HCT116 (cell line): ENCODE measurements around the gene RTTN.

Experiments
- ELF1 ChIP-seq: IDR thresholded peaks from 2 replicates; pipeline ENCODE4 v1.6.1; 2012; ENCODE audit warnings: low read depth, borderline replicate concordance
- EZH2 ChIP-seq: fragments of 200-600 bp; sonication (generic); IDR thresholded peaks from 2 replicates; pipeline ENCODE4 v1.6.1; 2017; ENCODE audit warnings: antibody characterized with exemption, mixed run types
- EZH2phosphoT487 ChIP-seq: fragments of 200-600 bp; IDR thresholded peaks from 2 replicates; pipeline ENCODE4 v1.6.1; 2018; ENCODE audit warnings: antibody characterized with exemption, borderline replicate concordance
- FOSL1 ChIP-seq: IDR thresholded peaks from 2 replicates; pipeline ENCODE4 v1.6.1; 2012; ENCODE audit warnings: low read depth
- MAX ChIP-seq: IDR thresholded peaks from 2 replicates; pipeline ENCODE4 v1.6.1; 2012
- POLR2A ChIP-seq: IDR thresholded peaks from 2 replicates; pipeline ENCODE4 v1.7.0; 2011; ENCODE audit warnings: borderline replicate concordance; ENCODE audit not compliant: insufficient read depth, insufficient read length; ENCODE audit errors: extremely low read depth
- POLR2AphosphoS5 ChIP-seq: IDR thresholded peaks from 2 replicates; pipeline ENCODE4 v1.6.1; 2011; ENCODE audit warnings: mild to moderate bottlenecking, low read depth, low read length, moderate library complexity
- RAD21 ChIP-seq: IDR thresholded peaks from 2 replicates; pipeline ENCODE4 v1.6.1; 2012; ENCODE audit warnings: low read depth, mild to moderate bottlenecking
- REST ChIP-seq: IDR thresholded peaks from 2 replicates; pipeline ENCODE4 v1.6.1; 2012; ENCODE audit warnings: low read depth
- SIN3A ChIP-seq: IDR thresholded peaks from 2 replicates; pipeline ENCODE4 v1.6.1; 2012; ENCODE audit warnings: low read depth
- TF ChIP-seq, protein P1 (sequence below), 3 experiments: fragments of 200-600 bp in 1 of 3; sonication (generic) in 1 of 3; IDR thresholded peaks in 2 of 3; conservative IDR thresholded peaks in 1 of 3; 2 replicates each; pipeline ENCODE4 v1.5.1; 2012 to 2017; ENCODE audit warnings: low read depth in 2 of 3, low read length in 2 of 3, antibody characterized with exemption in 1 of 3, borderline replicate concordance in 1 of 3, control low read depth in 1 of 3, mild to moderate bottlenecking in 1 of 3, mixed read lengths in 1 of 3, mixed run types in 1 of 3, moderate library complexity in 1 of 3; ENCODE audit not compliant: insufficient read depth in 1 of 3

DNA sequence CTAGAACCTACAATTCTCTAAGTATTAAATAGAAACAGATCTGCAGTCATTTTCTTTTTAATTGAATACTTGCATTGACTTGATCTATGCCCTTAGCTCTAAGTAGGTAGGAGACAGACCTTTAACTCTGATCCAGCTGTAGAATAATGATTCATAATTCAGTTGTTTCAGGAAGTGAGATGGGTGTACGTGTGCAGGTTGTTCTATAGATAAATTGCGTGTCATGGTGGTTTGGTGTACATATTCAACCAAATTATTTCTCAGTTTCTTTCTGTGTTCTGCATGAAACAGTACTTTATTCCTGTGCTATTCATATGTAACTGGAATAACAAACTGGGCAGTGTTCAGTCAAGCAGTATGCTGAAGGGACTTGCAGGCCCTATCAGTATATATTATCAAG lies 223.5 kb downstream of the RTTN start:
- TF ChIP-seq POLR2AphosphoS5 (no peak), FOSL1 (no peak), MAX (no peak), SIN3A (no peak), REST (no peak), EZH2phosphoT487 (no peak), ELF1 (no peak), RAD21 (no peak), EZH2 (no peak), POLR2A (no peak)
- TF ChIP-seq, protein P1, sequence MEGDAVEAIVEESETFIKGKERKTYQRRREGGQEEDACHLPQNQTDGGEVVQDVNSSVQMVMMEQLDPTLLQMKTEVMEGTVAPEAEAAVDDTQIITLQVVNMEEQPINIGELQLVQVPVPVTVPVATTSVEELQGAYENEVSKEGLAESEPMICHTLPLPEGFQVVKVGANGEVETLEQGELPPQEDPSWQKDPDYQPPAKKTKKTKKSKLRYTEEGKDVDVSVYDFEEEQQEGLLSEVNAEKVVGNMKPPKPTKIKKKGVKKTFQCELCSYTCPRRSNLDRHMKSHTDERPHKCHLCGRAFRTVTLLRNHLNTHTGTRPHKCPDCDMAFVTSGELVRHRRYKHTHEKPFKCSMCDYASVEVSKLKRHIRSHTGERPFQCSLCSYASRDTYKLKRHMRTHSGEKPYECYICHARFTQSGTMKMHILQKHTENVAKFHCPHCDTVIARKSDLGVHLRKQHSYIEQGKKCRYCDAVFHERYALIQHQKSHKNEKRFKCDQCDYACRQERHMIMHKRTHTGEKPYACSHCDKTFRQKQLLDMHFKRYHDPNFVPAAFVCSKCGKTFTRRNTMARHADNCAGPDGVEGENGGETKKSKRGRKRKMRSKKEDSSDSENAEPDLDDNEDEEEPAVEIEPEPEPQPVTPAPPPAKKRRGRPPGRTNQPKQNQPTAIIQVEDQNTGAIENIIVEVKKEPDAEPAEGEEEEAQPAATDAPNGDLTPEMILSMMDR (IDR thresholded peaks at IDR 0.05 in 2 of 3, conservative IDR thresholded peaks at IDR 0.05 in 1 of 3; ENCODE audit: borderline replicate concordance in 1 of 3, insufficient read depth in 1 of 3, low read depth in 2 of 3, low read length in 2 of 3), result no peak
